Neural crest cell (in vitro differentiated cells): ENCODE measurements around the gene PIP5K1B. TPM values are rescaled to one million over a fixed set of nuclear protein-coding genes. Genes with fewer than 3 reads are reported as not detected.

ENCODE experiments used
- DNase-seq: peaks from one replicate; pipeline ENCODE4 v3.0.0; 2021; ENCODE audit warnings: low read depth, mixed read lengths, low spot score
- H3K27ac Mint-ChIP-seq: one replicate; pipeline ENCODE4 v1.8.0; 2021; ENCODE audit warnings: mild to moderate bottlenecking, mixed read lengths; ENCODE audit not compliant: unreplicated experiment
- H3K27me3 Mint-ChIP-seq: 2 replicates; pipeline ENCODE4 v1.8.0; 2021; ENCODE audit warnings: low read depth, mild to moderate bottlenecking, mixed read lengths
- H3K36me3 Mint-ChIP-seq: 2 replicates; pipeline ENCODE4 v1.8.0; 2021; ENCODE audit warnings: low read depth, mild to moderate bottlenecking, mixed read lengths
- H3K4me1 Mint-ChIP-seq: 2 replicates; pipeline ENCODE4 v1.8.0; 2021; ENCODE audit warnings: mixed read lengths
- H3K4me3 Mint-ChIP-seq: one replicate; pipeline ENCODE4 v1.8.0; 2021; ENCODE audit warnings: mild to moderate bottlenecking, mixed read lengths
- H3K9me3 Mint-ChIP-seq: 2 replicates; pipeline ENCODE4 v1.8.0; 2021; ENCODE audit warnings: mixed read lengths
- total RNA-seq: library from RNA; stranded (reverse); gene quantifications from 2 replicates; pipeline ENCODE4 v1.2.1, GENCODE V29; 2021
- TF ChIP-seq, protein P1 (sequence below): fragments of 200-600 bp; sonication (generic); conservative IDR thresholded peaks from 2 replicates; pipeline ENCODE4 v1.5.0; 2021; ENCODE audit warnings: antibody characterized with exemption, mild to moderate bottlenecking

The PIP5K1B gene
- total RNA-seq, 1 donor from 2014 or later = 5.9 TPM

DNA sequence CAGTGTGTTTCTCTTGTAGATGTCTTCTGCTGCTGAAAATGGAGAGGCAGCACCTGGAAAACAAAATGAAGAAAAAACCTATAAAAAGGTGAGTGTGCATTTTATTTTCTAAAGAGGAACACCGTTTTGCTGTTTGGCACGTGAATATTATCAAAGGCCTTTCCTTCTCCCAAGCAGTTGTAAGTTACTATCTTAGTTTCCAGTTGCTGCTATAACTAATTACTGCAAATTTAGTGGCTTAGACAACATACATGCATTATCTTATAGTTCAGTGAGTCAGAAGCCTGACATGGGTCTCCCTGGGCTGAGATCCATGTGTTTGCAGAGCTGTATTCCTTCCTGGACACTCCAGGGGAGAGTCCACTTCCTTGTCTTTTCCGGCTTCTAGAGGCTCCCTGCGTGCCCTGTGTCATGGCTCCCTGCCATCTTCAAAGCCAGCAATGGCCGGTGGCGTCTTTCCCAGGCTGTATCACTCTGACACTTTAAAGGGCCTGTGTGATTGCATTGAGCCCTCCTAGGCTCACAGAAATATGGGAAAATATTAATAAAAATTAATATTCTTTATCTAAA, 117.6 kb downstream of the PIP5K1B start:
- Mint-ChIP-seq H3K4me1 (peaks cover 9% of the 10 kb centered on the region), H3K27ac (no peak overlapping the region), H3K4me3 (no peak overlapping the region), H3K36me3 (no peaks in the 10 kb centered on the region), H3K9me3 (no peaks in the 10 kb centered on the region), H3K27me3 (no peaks in the 10 kb centered on the region)
- TF ChIP-seq, protein P1, sequence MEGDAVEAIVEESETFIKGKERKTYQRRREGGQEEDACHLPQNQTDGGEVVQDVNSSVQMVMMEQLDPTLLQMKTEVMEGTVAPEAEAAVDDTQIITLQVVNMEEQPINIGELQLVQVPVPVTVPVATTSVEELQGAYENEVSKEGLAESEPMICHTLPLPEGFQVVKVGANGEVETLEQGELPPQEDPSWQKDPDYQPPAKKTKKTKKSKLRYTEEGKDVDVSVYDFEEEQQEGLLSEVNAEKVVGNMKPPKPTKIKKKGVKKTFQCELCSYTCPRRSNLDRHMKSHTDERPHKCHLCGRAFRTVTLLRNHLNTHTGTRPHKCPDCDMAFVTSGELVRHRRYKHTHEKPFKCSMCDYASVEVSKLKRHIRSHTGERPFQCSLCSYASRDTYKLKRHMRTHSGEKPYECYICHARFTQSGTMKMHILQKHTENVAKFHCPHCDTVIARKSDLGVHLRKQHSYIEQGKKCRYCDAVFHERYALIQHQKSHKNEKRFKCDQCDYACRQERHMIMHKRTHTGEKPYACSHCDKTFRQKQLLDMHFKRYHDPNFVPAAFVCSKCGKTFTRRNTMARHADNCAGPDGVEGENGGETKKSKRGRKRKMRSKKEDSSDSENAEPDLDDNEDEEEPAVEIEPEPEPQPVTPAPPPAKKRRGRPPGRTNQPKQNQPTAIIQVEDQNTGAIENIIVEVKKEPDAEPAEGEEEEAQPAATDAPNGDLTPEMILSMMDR = no peak
- no peak for DNase-seq

DNA sequence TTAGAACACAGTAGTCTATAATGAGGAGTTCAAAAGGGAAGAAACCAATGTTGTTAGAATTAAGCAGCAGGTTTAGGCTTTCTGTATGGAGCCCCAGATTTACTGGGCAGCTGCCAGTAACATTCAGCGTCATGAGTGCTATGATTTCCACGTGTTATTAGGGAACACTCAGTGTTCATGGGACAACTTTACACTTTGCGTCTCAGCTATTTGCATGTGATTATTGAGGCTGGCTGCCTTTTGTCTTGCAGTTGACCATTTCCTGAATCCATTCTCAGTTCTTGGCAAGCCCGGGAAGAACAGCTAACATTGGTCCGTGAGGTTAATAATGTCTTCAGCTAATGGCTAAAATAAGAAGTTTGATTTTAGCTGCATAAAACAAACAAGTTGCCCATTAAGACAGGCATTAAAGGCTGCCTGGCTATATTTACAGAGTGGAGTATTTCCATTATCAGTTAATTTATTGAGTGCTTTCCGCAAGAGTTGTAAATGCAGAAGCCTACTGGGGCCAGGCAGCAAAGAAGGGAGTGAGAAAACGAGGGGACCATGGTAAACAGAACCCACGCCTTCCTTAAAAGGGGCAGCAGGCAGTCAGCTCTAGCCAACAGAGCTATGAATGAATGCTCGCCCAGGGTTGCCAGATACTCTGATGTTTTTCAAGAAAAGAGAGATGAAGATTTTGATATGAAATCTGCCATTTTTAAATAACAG, 120.9 kb downstream of the PIP5K1B start:
- no peak overlapping the region for H3K27ac Mint-ChIP-seq

DNA sequence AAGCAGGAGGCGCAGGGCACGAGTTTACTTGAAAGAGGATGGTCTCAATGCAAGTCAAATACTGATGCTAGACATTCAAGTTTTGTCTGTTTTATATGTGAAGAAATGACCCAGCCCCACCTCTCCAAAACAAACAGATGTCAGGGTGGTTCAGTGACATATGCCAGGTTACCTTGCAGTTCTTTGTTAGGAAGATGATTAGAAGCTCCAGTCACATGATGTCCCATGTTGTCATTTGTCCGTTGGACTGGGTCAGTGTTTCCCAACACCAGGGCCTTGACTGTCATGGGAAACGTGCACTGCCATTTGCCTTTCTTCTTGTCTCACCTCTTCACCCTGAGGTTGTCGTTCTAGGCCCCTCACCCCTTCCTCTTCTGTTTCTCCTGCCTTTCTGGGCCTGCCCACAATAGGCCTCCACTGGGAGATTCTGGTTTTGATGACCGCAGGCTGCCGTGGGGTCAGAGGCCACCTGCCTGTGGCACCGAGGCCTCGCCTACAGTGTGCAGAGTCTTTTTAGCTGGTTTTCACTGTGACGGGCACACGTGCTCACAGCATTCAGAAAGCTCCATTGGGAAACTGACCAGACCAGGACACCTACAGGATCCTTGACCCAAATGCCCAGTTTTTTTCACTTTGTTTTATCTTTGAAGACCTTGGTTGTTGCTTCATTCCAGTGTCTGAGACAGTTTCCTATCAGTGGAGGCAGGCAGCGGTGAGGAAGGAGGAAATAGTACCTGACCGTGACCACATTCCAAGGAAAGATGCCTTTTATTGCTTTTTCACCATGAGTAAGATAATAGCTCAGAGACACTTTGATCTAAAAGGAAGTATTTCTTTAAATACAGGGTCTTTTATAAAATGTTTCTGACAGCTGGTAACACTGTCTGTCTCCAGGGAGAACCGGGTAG, 123.1 kb downstream of the PIP5K1B start:
- Mint-ChIP-seq H3K9me3 (no peaks in the 10 kb centered on the region), H3K4me1 (peaks cover 27% of the 10 kb centered on the region), H3K27ac (no peak overlapping the region), H3K27me3 (no peaks in the 10 kb centered on the region), H3K36me3 (no peaks in the 10 kb centered on the region), H3K4me3 (no peak overlapping the region)
- DNase-seq = no peak
- TF ChIP-seq, protein P1 = no peak

More for the DNA sequence above, 120.9 kb downstream of the PIP5K1B start:
- Mint-ChIP-seq H3K36me3 (no peaks in the 10 kb centered on the region), H3K4me3 (no peak overlapping the region), H3K9me3 (no peaks in the 10 kb centered on the region), H3K27me3 (no peaks in the 10 kb centered on the region), H3K4me1 (peaks cover 27% of the 10 kb centered on the region)
- DNase-seq = no peak
- TF ChIP-seq, protein P1 = no peak

DNA sequence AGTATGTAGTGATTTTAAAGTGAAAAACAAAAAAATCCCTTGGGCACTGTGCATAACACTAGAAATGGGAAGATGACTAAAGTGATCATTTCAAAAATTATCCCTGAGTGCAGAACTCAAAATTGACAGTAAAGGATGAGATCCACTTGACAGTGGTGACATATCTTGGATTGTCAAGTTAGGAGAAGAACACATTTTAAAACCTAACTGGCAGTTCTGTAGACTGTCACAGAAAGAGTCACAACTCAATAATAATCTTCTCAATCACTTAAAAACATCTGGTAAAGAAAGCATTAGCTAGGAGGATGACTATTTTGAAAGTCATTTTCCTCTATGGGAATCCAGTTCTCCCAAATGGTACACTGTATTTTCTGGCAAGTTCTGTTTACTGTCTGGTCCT, 127.1 kb downstream of the PIP5K1B start:
- Mint-ChIP-seq H3K27ac (no peak overlapping the region), H3K36me3 (peaks cover 3% of the 10 kb centered on the region), H3K4me1 (peaks cover 21% of the 10 kb centered on the region), H3K9me3 (no peaks in the 10 kb centered on the region), H3K27me3 (no peaks in the 10 kb centered on the region), H3K4me3 (no peak overlapping the region)
- TF ChIP-seq, protein P1 = no peak
- DNase-seq = no peak

DNA sequence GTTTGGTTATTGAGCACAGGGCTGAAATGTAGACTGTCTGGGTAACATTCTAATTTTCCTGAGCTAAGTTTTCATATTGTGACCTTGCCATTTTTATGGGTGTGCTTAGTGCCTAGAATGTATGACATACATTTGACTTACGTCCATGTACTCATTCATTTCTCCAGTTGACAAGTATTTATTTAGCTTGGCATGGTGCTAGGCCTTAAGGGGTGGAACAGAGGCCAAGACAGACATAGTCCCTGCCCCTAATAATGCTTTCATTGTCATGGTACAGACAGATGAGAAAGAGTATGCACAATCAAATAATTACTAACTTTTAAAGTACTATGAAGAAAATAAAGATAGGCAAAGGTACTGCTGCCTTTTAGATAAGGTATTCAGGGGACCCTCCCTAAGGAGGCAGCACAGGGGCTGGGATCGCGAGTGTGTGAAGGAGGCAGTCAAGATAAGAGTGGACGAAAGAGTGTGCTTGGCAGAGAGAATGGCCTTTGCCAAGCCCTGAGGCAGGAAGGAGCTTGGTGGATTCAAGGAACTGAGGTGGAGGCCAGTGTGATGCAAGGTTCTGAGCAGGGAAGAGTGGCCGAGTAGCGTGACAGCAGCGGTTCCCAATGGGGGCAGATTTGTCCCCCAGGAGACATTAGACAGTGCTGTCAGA, 128.0 kb downstream of the PIP5K1B start:
- no peaks in the 10 kb centered on the region for H3K9me3 Mint-ChIP-seq
- TF ChIP-seq, protein P1 = no peak
- peaks cover 3% of the 10 kb centered on the region for H3K36me3 Mint-ChIP-seq
- no peak overlapping the region for H3K4me3 Mint-ChIP-seq
- no peak for DNase-seq
- H3K27me3 Mint-ChIP-seq = no peaks in the 10 kb centered on the region
- H3K27ac Mint-ChIP-seq = no peak overlapping the region
- peaks cover 16% of the 10 kb centered on the region for H3K4me1 Mint-ChIP-seq
